A549 (cell line): ENCODE results near the gene SCN9A. TPM values are rescaled to one million over a fixed set of nuclear protein-coding genes. Genes with fewer than 3 reads are reported as not detected.

Source experiments
- ATAC-seq, 2 experiments: fragments of 200-7000 bp in 1 of 2; fragments of >200 bp in 1 of 2; cut with Nextera tagmentation in 1 of 2; cut with Tn5 transposase in 1 of 2; 3 replicates each; pipeline versions ENCODE4 v1.8.0 to v1.9.1; 2018 to 2020; ENCODE audit warnings: mild to moderate bottlenecking in 1 of 2, moderate library complexity in 1 of 2
- CTCF ChIA-PET: fragments of 300-600 bp; sonication (Branson Sonifier 250); formaldehyde crosslinking; extraction: SDS; loops from one replicate; lab custom pipeline; 2021; ENCODE audit warnings: antibody characterized with exemption, inconsistent platforms; lab: Yijun Ruan, JAX
- POLR2A ChIA-PET: fragments of 350-600 bp; formaldehyde crosslinking; extraction: SDS; loops from one replicate; lab custom pipeline; 2021; ENCODE audit warnings: antibody characterized with exemption, inconsistent platforms; lab: Yijun Ruan, JAX
- DNase-seq, 2 experiments: peaks; one replicate each; pipeline versions ENCODE4 v3.0.0 to v3.0.0-alpha.2; 2011 to 2016; ENCODE audit warnings: low read depth in 1 of 2, low spot score in 1 of 2
- FAIRE-seq: peaks from 2 replicates; lab custom pipeline; 2011; peaks lifted over from hg19 to GRCh38; lab: Jason Lieb, UNC
- H3K27ac ChIP-seq, 2 experiments: fragments of >200 bp; sonication (Bioruptor Twin); formaldehyde crosslinking; 3 replicates each; pipeline ENCODE4 v1.5.1; 2016 to 2017
- H3K4me1 ChIP-seq: fragments of >200 bp; sonication (Bioruptor Twin); formaldehyde crosslinking; 3 replicates; pipeline ENCODE4 v1.6.1; 2016
- H3K4me2 ChIP-seq: fragments of >200 bp; sonication (Bioruptor Twin); formaldehyde crosslinking; 3 replicates; pipeline ENCODE4 v1.6.1; 2016
- H3K4me3 ChIP-seq: fragments of >200 bp; sonication (Bioruptor Twin); formaldehyde crosslinking; 3 replicates; pipeline ENCODE4 v1.5.1; 2016
- H3K9me3 ChIP-seq: fragments of >200 bp; sonication (Bioruptor Twin); formaldehyde crosslinking; 3 replicates; pipeline ENCODE4 v1.6.1; 2016
- ATOH8 ChIP-seq: fragments of 250-450 bp; sonication (Bioruptor Pico); IDR thresholded peaks from 2 replicates; pipeline ENCODE4 v1.5.0; 2020; ENCODE audit warnings: low read depth, mild to moderate bottlenecking, moderate library complexity
- BCL3 ChIP-seq: fragments of >200 bp; sonication (Bioruptor Twin); formaldehyde crosslinking; IDR thresholded peaks from 3 replicates; pipeline ENCODE4 v1.6.1; 2016
- CBX2 ChIP-seq: fragments of 200-600 bp; sonication (generic); IDR thresholded peaks from 2 replicates; pipeline ENCODE4 v1.6.1; 2016; ENCODE audit warnings: low read depth, mild to moderate bottlenecking, borderline replicate concordance
- CTCF ChIP-seq: fragments of >200 bp; sonication (Bioruptor Twin); formaldehyde crosslinking; IDR thresholded peaks from 3 replicates; pipeline ENCODE4 v1.5.1; 2016
- E2F6 ChIP-seq: IDR thresholded peaks from 2 replicates; pipeline ENCODE4 v1.6.1; 2012; ENCODE audit warnings: low read depth, borderline replicate concordance
- EHF ChIP-seq: fragments of 250-450 bp; sonication (Bioruptor Pico); IDR thresholded peaks from 2 replicates; pipeline ENCODE4 v1.5.0; 2020; ENCODE audit warnings: mild to moderate bottlenecking
- EHMT2 ChIP-seq: fragments of 200-600 bp; sonication (generic); IDR thresholded peaks from 2 replicates; pipeline ENCODE4 v1.6.1; 2016; ENCODE audit warnings: antibody characterized with exemption, low read depth, mild to moderate bottlenecking, moderate library complexity
- EP300 ChIP-seq, 2 experiments: fragments of >200 bp; sonication (Bioruptor Twin); formaldehyde crosslinking; IDR thresholded peaks; 2 replicates in 1 of 2; 3 replicates in 1 of 2; pipeline ENCODE4 v1.6.1; 2016 to 2017
- ESRRA ChIP-seq: fragments of 150-350 bp; IDR thresholded peaks from 2 replicates; pipeline ENCODE4 v1.6.1; 2014; ENCODE audit warnings: mild to moderate bottlenecking, low read length, borderline replicate concordance
- FOSL2 ChIP-seq, 2 experiments: fragments of 450-650 bp in 1 of 2; fragments of >200 bp in 1 of 2; sonication (Bioruptor Twin) in 1 of 2; formaldehyde crosslinking; IDR thresholded peaks; 2 replicates each; pipeline versions ENCODE4 v1.5.0 to v1.6.1; 2016 to 2020; ENCODE audit warnings: mild to moderate bottlenecking in 1 of 2, moderate library complexity in 1 of 2
- FOXS1 ChIP-seq: fragments of 250-450 bp; sonication (Bioruptor Pico); IDR thresholded peaks from 2 replicates; pipeline ENCODE4 v1.5.0; 2020; ENCODE audit warnings: mild to moderate bottlenecking, moderate library complexity
- GATA3 ChIP-seq: IDR thresholded peaks from 2 replicates; pipeline ENCODE4 v1.6.1; 2012; ENCODE audit warnings: borderline replicate concordance
- HDAC2 ChIP-seq: fragments of 200-600 bp; sonication (generic); IDR thresholded peaks from 2 replicates; pipeline ENCODE4 v1.6.1; 2016
- HEYL ChIP-seq: fragments of 250-450 bp; sonication (Bioruptor Pico); IDR thresholded peaks from 2 replicates; pipeline ENCODE4 v1.8.0; 2021; ENCODE audit warnings: mild to moderate bottlenecking, moderate library complexity
- HMGXB4 ChIP-seq: fragments of 250-450 bp; sonication (Bioruptor Pico); IDR thresholded peaks from 2 replicates; pipeline ENCODE4 v1.5.0; 2021; ENCODE audit warnings: mild to moderate bottlenecking, moderate library complexity, borderline replicate concordance
- HOXB5 ChIP-seq: fragments of 250-450 bp; sonication (Bioruptor Pico); IDR thresholded peaks from 2 replicates; pipeline ENCODE4 v1.5.0; 2020; ENCODE audit warnings: mild to moderate bottlenecking, moderate library complexity
- JUN ChIP-seq, 2 experiments: fragments of >200 bp; sonication (Bioruptor Twin); formaldehyde crosslinking; IDR thresholded peaks; 2 replicates in 1 of 2; 3 replicates in 1 of 2; pipeline ENCODE4 v1.6.1; 2016 to 2017
- JUNB ChIP-seq: fragments of >200 bp; sonication (Bioruptor Twin); formaldehyde crosslinking; IDR thresholded peaks from 2 replicates; pipeline ENCODE4 v1.6.1; 2016
- KDM1A ChIP-seq: fragments of 200-600 bp; sonication (generic); IDR thresholded peaks from 2 replicates; pipeline ENCODE4 v1.6.1; 2016; ENCODE audit warnings: low read depth, mild to moderate bottlenecking
- MAFK ChIP-seq: fragments of 450-650 bp; IDR thresholded peaks from 2 replicates; pipeline ENCODE4 v1.6.1; 2014; ENCODE audit not compliant: partially characterized antibody
- MAZ ChIP-seq: fragments of 150-350 bp; IDR thresholded peaks from 2 replicates; pipeline ENCODE4 v1.6.1; 2014; ENCODE audit warnings: antibody characterized with exemption, low read depth, low read length, borderline replicate concordance
- PBX3 ChIP-seq: IDR thresholded peaks from 2 replicates; pipeline ENCODE4 v1.6.1; 2012
- PHF8 ChIP-seq: fragments of 200-600 bp; sonication (generic); IDR thresholded peaks from 2 replicates; pipeline ENCODE4 v1.6.1; 2016; ENCODE audit warnings: low read depth, mild to moderate bottlenecking, antibody characterized with exemption, moderate library complexity, borderline replicate concordance
- POLR2A ChIP-seq: IDR thresholded peaks from 2 replicates; pipeline ENCODE4 v1.6.1; 2012; ENCODE audit warnings: mild to moderate bottlenecking, low read length
- POLR2AphosphoS2 ChIP-seq: conservative IDR thresholded peaks from 2 replicates; pipeline ENCODE4 v1.6.1; 2012; ENCODE audit warnings: low read length, improper control_type of control experiment, inconsistent platforms
- RARB ChIP-seq: fragments of 250-450 bp; sonication (Bioruptor Pico); IDR thresholded peaks from 2 replicates; pipeline ENCODE4 v1.8.0; 2021; ENCODE audit warnings: mild to moderate bottlenecking, moderate library complexity
- RCOR1 ChIP-seq: fragments of 150-350 bp; IDR thresholded peaks from 2 replicates; pipeline ENCODE4 v1.6.1; 2014; ENCODE audit warnings: antibody characterized with exemption, low read length, low read depth
- RFX5 ChIP-seq: fragments of 450-650 bp; IDR thresholded peaks from 2 replicates; pipeline ENCODE4 v1.7.1; 2014; ENCODE audit warnings: antibody characterized with exemption, mild to moderate bottlenecking, moderate library complexity
- RNF2 ChIP-seq: fragments of 200-600 bp; sonication (generic); IDR thresholded peaks from 2 replicates; pipeline ENCODE4 v1.6.1; 2016; ENCODE audit warnings: low read depth, mild to moderate bottlenecking, antibody characterized with exemption, moderate library complexity, borderline replicate concordance
- SREBF2 ChIP-seq: fragments of 450-650 bp; IDR thresholded peaks from 2 replicates; pipeline ENCODE4 v1.6.1; 2014; ENCODE audit warnings: mild to moderate bottlenecking, moderate library complexity
- TFCP2L1 ChIP-seq: fragments of 250-450 bp; sonication (Bioruptor Pico); IDR thresholded peaks from 2 replicates; pipeline ENCODE4 v1.5.0; 2021; ENCODE audit warnings: mild to moderate bottlenecking
- ZC3H11A ChIP-seq: fragments of 450-650 bp; IDR thresholded peaks from 2 replicates; pipeline ENCODE4 v1.6.1; 2014; ENCODE audit warnings: antibody characterized with exemption, mild to moderate bottlenecking
- ZNF302 ChIP-seq: fragments of 250-450 bp; sonication (Bioruptor Pico); IDR thresholded peaks from 2 replicates; pipeline ENCODE4 v1.9.0; 2021; ENCODE audit warnings: inconsistent platforms, mild to moderate bottlenecking, moderate library complexity
- WGBS: methylation state at CpG from one replicate; pipeline ENCODE4 v1.1.6; 2017; ENCODE audit errors: missing lambda C conversion rate; 5-methylcytosine and 5-hydroxymethylcytosine counted together
- polyA minus RNA-seq: library from RNA; depleted of rRNA, polyadenylated mRNA; stranded (reverse); fragments of >200 nt; gene quantifications from 2 replicates; pipeline ENCODE4 v1.2.3, GENCODE V29; 2011; rRNA and poly(A)+ RNA removed
- polyA plus RNA-seq, 4 experiments: library from polyadenylated mRNA; depleted of rRNA in 3 of 4; stranded (reverse); fragments of >200 nt; fragmentation: RNase III in 1 of 4; extraction: RNeasy Plus Mini Kit Qiagen cat#74134 plus additional on column Dnase treatment in 1 of 4; gene quantifications; 2 replicates in 3 of 4; 3 replicates in 1 of 4; pipeline ENCODE4 v1.2.3, GENCODE V29; 2011 to 2017

The SCN9A gene
- polyA plus RNA-seq (2011; rRNA removed) (19.6 and 23.6 TPM in 2 replicates), polyA plus RNA-seq (2017; fragmentation: RNase III; extraction: RNeasy Plus Mini Kit Qiagen cat#74134 plus additional on column Dnase treatment) (7.7 to 8.3 TPM (median 7.7 TPM) in 3 replicates), polyA minus RNA-seq (72.4 and 73.5 TPM in 2 replicates)
- polyA plus RNA-seq (2012; cell fraction: cytosol; rRNA removed) = 3.1 and 3.4 TPM in 2 replicates
- 4.4 and 7.2 TPM in 2 replicates for polyA plus RNA-seq (2012; cell fraction: nucleus; rRNA removed)

- no peak for FAIRE-seq
- 0% methylated on average over 20 of the region's 45 CpGs for WGBS
- peak; percentile 49 to 92 for DNase-seq
- H3K9me3 ChIP-seq = no peaks in the 10 kb centered on the region
- H3K4me3 ChIP-seq = peak within 1 kb of the TSS; percentile 63
- H3K4me2 ChIP-seq = peak within 1 kb of the TSS; percentile 76
- H3K27ac ChIP-seq = peak within 1 kb of the TSS; percentile 84 to 88
- peak; percentile 90 to 92 for ATAC-seq
- ChIA-PET POLR2A (interaction anchor here (0.9 to 3.8 kb wide), 5 partner anchors 10 to 44 kb away, joined by 6 to 22 read pairs (median 11); no protein-coding TSS in a partner anchor), CTCF (interaction anchor here (1.1 to 4.7 kb wide), 6 partner anchors 9 to 45 kb away, joined by 3 to 25 read pairs (median 6); no protein-coding TSS in a partner anchor)
- peaks cover 34% of the 10 kb centered on the region for H3K4me1 ChIP-seq
- TF ChIP-seq ZC3H11A (no peak), EHMT2 (no peak), HOXB5 (CRISPR knock-in tag) (no peak), ESRRA (no peak), HDAC2 (no peak), PHF8 (peak; percentile 9; the same call in 1 of the 2 replicates), GATA3 (0 out of 2 replicates have a peak, but pooled peaks have one; percentile 18), MAFK (no peak), HEYL (CRISPR knock-in tag) (no peak), RNF2 (no peak), MAZ (no peak), E2F6 (peak; percentile 25; the same call in 1 of the 2 replicates), FOSL2 (IDR thresholded peaks at IDR 0.05) (no peak), FOSL2 (CRISPR knock-in tag; IDR thresholded peaks at IDR 0.05) (no peak), EP300 (IDR thresholded peaks at IDR 0.05) (no peak), PBX3 (no peak), KDM1A (no peak), SREBF2 (no peak), ATOH8 (CRISPR knock-in tag) (no peak), RARB (CRISPR knock-in tag) (no peak), JUN (IDR thresholded peaks at IDR 0.05) (peak; percentile 29 to 44; a peak in 3 of 5 replicates), CTCF (no peak), JUNB (no peak), POLR2A (peak; percentile 53; the same call in 1 of the 2 replicates), ZNF302 (CRISPR knock-in tag) (no peak), CBX2 (no peak), FOXS1 (CRISPR knock-in tag) (no peak), HMGXB4 (CRISPR knock-in tag) (no peak), RFX5 (no peak), TFCP2L1 (CRISPR knock-in tag) (no peak), BCL3 (peak; percentile 53; the same call in 2 of the 3 replicates), RCOR1 (no peak), POLR2AphosphoS2 (no peak), EHF (CRISPR knock-in tag) (no peak)
Observed at GRCh38 chr2:166375736-166376487, at the start of gene SCN9A. TSS of gene SCN9A (minus strand) at chr2:166375944. CDS start at chr2:166311756, 64,188 bp downstream.
